ENCODE results near the gene CCNY. TPM values are rescaled to one million over a fixed set of nuclear protein-coding genes. Genes with fewer than 3 reads are reported as not detected.
"Not testable (repeated sequence)": the region's sequence is repeated elsewhere in the genome, so short reads cannot be mapped to it uniquely, and the experiment has no call there.

The CCNY gene
- polyA plus RNA-seq, 1 experiment: 39.0 TPM

DNA sequence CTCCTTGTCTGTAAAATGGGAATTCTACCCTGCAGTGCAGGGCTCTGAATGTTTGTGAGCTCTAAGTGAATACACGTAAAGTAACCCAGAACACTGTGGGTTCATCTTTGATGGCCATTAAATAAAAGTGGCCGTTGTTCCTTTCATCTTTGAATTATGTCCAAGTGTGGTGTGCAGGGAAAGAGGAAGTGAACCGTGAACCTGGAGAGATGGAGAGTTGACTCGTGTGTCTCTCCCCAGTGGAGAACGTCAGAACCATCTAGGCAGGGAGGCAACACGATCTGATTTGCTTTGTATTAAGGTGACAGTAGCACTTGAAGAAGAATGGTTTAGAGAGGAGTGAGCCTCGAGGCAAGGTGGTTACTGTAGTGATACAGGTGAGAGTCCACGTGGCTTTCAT lies 175.3 kb downstream of the CCNY start:
- Histone ChIP-seq H3K4me3 (ENCODE audit: low read depth, low read length) (no peak overlapping the region), H3K27me3 (ENCODE audit: control insufficient read depth, insufficient read depth, low read length) (no peaks in the 10 kb centered on the region), H3K36me3 (ENCODE audit: control insufficient read depth, insufficient read depth, low read length) (no peaks in the 10 kb centered on the region; the same call in 1 of the 2 replicates)
- TF ChIP-seq, protein P1, sequence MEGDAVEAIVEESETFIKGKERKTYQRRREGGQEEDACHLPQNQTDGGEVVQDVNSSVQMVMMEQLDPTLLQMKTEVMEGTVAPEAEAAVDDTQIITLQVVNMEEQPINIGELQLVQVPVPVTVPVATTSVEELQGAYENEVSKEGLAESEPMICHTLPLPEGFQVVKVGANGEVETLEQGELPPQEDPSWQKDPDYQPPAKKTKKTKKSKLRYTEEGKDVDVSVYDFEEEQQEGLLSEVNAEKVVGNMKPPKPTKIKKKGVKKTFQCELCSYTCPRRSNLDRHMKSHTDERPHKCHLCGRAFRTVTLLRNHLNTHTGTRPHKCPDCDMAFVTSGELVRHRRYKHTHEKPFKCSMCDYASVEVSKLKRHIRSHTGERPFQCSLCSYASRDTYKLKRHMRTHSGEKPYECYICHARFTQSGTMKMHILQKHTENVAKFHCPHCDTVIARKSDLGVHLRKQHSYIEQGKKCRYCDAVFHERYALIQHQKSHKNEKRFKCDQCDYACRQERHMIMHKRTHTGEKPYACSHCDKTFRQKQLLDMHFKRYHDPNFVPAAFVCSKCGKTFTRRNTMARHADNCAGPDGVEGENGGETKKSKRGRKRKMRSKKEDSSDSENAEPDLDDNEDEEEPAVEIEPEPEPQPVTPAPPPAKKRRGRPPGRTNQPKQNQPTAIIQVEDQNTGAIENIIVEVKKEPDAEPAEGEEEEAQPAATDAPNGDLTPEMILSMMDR (IDR thresholded peaks at IDR 0.05; ENCODE audit: insufficient read depth, low read depth, low read length): no peak
- no peak for DNase-seq (ENCODE audit: low read depth)
- CTCF ChIA-PET: interaction anchor here (1.6 kb wide), 1 partner anchor 21 kb away, joined by 4 read pairs; no protein-coding TSS in a partner anchor
- POLR2A ChIA-PET: no interaction called here

- no peak for DNase-seq (ENCODE audit: low read depth)
- TF ChIP-seq, protein P1 (IDR thresholded peaks at IDR 0.05; ENCODE audit: insufficient read depth, low read depth, low read length): no peak
- Histone ChIP-seq H3K4me3 (ENCODE audit: low read depth, low read length) (no peak overlapping the region), H3K27me3 (ENCODE audit: control insufficient read depth, insufficient read depth, low read length) (no peaks in the 10 kb centered on the region), H3K36me3 (ENCODE audit: control insufficient read depth, insufficient read depth, low read length) (peaks cover 1% of the 10 kb centered on the region; the same call in 1 of the 2 replicates)
- POLR2A ChIA-PET: no interaction called here
- CTCF ChIA-PET: no interaction called here
Observed at GRCh38 chr10:35516102-35516670, 179.9 kb downstream of the CCNY start.

- ChIA-PET CTCF (no interaction called here), POLR2A (no interaction called here)
- H3K36me3 ChIP-seq (ENCODE audit: control insufficient read depth, insufficient read depth, low read length): peaks cover 1% of the 10 kb centered on the region; the same call in 1 of the 2 replicates
- DNase-seq (ENCODE audit: low read depth): no peak
- no peaks in the 10 kb centered on the region for H3K27me3 ChIP-seq (ENCODE audit: control insufficient read depth, insufficient read depth, low read length)
- TF ChIP-seq, protein P1 (IDR thresholded peaks at IDR 0.05; ENCODE audit: insufficient read depth, low read depth, low read length): no peak
- H3K4me3 ChIP-seq (ENCODE audit: low read depth, low read length): no peak overlapping the region
Observed at GRCh38 chr10:35517431-35518181, 181.3 kb downstream of the CCNY start.

DNA sequence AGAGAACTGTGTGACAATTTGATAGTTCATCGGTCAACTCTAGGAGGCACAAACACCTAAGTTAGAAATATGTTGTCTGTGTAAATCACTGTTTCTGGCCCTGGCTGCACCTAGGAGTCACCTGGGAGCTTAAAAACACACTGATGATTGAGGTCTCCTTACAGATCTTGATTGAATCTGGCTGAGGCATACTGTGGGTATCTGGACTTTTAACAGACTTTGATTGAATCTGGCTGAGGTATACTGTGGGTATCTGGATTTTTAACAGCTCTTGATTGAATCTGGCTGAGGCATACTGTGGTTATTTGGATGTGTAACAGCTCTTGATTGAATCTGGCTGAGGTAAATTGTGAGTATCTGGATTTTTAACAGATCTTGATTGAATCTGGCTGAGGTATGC lies 181.9 kb downstream of the CCNY start:
- H3K4me3 ChIP-seq (ENCODE audit: low read depth, low read length); POLR2A ChIA-PET; H3K27me3 ChIP-seq (ENCODE audit: control insufficient read depth, insufficient read depth, low read length); CTCF ChIA-PET; DNase-seq (ENCODE audit: low read depth); H3K36me3 ChIP-seq (ENCODE audit: control insufficient read depth, insufficient read depth, low read length): not testable (repeated sequence)

DNA sequence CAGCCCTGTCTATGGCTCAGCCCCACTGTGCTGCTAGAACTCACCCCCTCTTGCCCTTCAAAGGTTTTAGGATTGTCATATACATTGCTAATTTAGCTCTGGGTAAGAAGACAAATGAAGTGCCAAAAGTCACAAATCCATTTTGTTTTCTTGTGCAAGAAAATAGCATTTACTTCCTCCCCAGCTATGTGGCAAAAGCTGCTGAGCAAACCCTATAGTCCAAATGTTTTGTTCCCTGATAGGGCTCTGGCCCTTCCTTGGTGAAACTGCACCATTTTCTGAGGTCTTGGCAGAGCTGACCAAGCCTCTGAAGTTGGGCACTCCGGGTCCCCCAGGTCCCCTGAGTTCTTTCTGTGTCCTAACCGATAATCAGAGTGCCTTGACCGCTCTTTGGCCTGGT lies 184.7 kb downstream of the CCNY start:
- Histone ChIP-seq H3K36me3 (ENCODE audit: control insufficient read depth, insufficient read depth, low read length) (peaks cover 1% of the 10 kb centered on the region; the same call in 1 of the 2 replicates), H3K27me3 (ENCODE audit: control insufficient read depth, insufficient read depth, low read length) (no peaks in the 10 kb centered on the region), H3K4me3 (ENCODE audit: low read depth, low read length) (no peak overlapping the region)
- CTCF ChIA-PET: interaction anchor here (1.0 kb wide), 2 partner anchors 42 to 96 kb away, joined by 3 read pairs; no protein-coding TSS in a partner anchor
- TF ChIP-seq, protein P1 (IDR thresholded peaks at IDR 0.05; ENCODE audit: insufficient read depth, low read depth, low read length): no peak
- POLR2A ChIA-PET: no interaction called here
- DNase-seq (ENCODE audit: low read depth): no peak

All from BJ (cell line).